Stomach (tissue), 9 donors: ENCODE results near the gene CCDC157. TPM values are rescaled to one million over a fixed set of nuclear protein-coding genes. Genes with fewer than 3 reads are reported as not detected.

Experiments
- DNase-seq, 2 donors: peaks; one replicate each; pipeline versions ENCODE4 v3.0.0 to v3.0.0-alpha.2; 2013 to 2019
- H3K27ac ChIP-seq, 5 donors: fragments of 200-600 bp in 4 of 5; sonication (generic) in 4 of 5; one replicate each; pipeline ENCODE4 v1.5.1; 2013 to 2019; ENCODE audit warnings: mild to moderate bottlenecking in 1 of 5, moderate library complexity in 1 of 5
- H3K27me3 ChIP-seq, 3 donors: fragments of 200-600 bp; sonication (generic); one replicate each; pipeline ENCODE4 v1.5.1; 2017 to 2019; ENCODE audit warnings: mixed run types in 1 of 3
- H3K36me3 ChIP-seq, 4 donors: fragments of 200-600 bp; sonication (generic); 1 replicate in 3 of 4; 2 replicates in 1 of 4; pipeline ENCODE4 v1.5.1; 2016 to 2019
- H3K4me1 ChIP-seq, 4 donors: fragments of 200-600 bp; sonication (generic); one replicate each; pipeline ENCODE4 v1.5.1; 2016 to 2019
- H3K4me3 ChIP-seq, 4 donors: fragments of 200-600 bp; sonication (generic) in 3 of 4; one replicate each; pipeline ENCODE4 v1.5.1; 2016 to 2019; ENCODE audit warnings: mild to moderate bottlenecking in 1 of 4
- H3K9me3 ChIP-seq, 4 donors: fragments of 200-600 bp; sonication (generic); one replicate each; pipeline ENCODE4 v1.5.1; 2016 to 2019
- CTCF ChIP-seq, 7 experiments: fragments of 450-650 bp in 4 of 7; fragments of 200-600 bp in 3 of 7; sonication (generic) in 3 of 7; IDR thresholded peaks; one replicate each; pipeline ENCODE4 v1.5.1; 2016 to 2019; ENCODE audit warnings: antibody characterized with exemption in 7 of 7, control low read depth in 2 of 7, mild to moderate bottlenecking in 1 of 7
- EP300 ChIP-seq: sonication (generic); formaldehyde crosslinking; IDR thresholded peaks from one replicate; pipeline ENCODE4 v1.6.1; 2017; ENCODE audit warnings: antibody characterized with exemption
- POLR2A ChIP-seq, 4 donors: fragments of 450-650 bp; IDR thresholded peaks; one replicate each; pipeline ENCODE4 v1.6.1; 2016; ENCODE audit warnings: antibody characterized with exemption in 4 of 4, control low read depth in 2 of 4, mild to moderate bottlenecking in 1 of 4, moderate library complexity in 1 of 4
- POLR2AphosphoS5 ChIP-seq, 3 donors: sonication (generic); formaldehyde crosslinking; IDR thresholded peaks; one replicate each; pipeline ENCODE4 v1.6.1; 2016; ENCODE audit warnings: antibody characterized with exemption in 3 of 3
- WGBS, 5 donors: extraction: QIAGEN DNeasy Blood & Tissue Kit in 3 of 5; methylation state at CpG; one replicate each; pipeline versions ENCODE4 v1.1.5 to v1.1.7; 2013 to 2018; 5-methylcytosine and 5-hydroxymethylcytosine counted together
- intact Hi-C: fragments of 100-400 bp; cut with DNase I; formaldehyde crosslinking; loops from one replicate; pipeline ENCODE4 v1.15.1; 2023; ENCODE audit warnings: low total_unique reads
- polyA plus RNA-seq, 3 donors: library from polyadenylated mRNA; stranded (reverse); fragments of 200-250 nt; gene quantifications; one replicate each; pipeline ENCODE4 v1.2.3, GENCODE V29; 2013
- total RNA-seq, 5 donors: library from RNA; depleted of rRNA; stranded (reverse); fragments of >200 nt; gene quantifications; one replicate each; pipeline versions ENCODE4 v1.1.0 to v1.2.3, GENCODE V29; 2014 to 2016
- donor health status: healthy with polysubstance abuse.
- donor health status: Bipolar disorder and iron deficiency.
- donor health status: healthy.

Gene CCDC157
- total and polyA plus RNA-seq, 8 donors: 0.73 to 9.0 (median 2.2) TPM; not detected in 1

DNA sequence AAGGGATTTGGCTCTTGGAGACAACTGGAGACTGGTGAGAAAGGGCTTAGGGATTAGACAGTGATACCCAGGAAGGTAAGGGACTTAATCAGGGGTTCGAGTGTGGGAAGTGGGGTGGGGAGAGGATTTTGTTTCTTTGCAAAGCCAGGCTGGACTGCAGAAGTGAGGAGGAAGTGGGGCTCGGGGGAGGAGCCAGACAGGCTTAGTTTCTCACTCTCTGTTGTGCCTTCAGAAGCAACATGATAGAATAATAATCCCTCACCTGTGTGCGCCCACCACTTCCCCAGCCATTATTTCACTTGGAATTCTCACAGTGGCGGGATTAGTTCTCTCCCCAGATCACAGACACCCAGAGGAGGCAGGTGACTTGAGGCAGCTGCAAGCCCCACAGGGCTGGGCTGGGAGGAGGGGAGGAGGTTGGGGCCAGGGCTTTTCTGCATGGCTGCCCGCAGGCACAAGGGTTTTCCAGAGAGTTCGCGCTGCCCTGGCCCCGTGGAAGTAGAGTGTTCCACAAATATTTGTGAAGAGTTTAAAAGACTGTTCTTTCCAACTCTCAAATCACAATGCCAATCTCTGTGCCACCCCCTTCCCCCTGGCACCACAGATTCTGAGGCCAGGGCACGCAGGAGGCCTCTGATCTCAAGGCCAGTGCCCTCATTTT, 36.0 kb downstream of the CCDC157 start:
- Histone ChIP-seq H3K9me3 (no peaks in the 10 kb centered on the region), H3K36me3 (no peaks in the 10 kb centered on the region), H3K4me1 (peaks cover 14 to 33% (median 25%) of the 10 kb centered on the region in 4 donors), H3K4me3 (no peak overlapping the region), H3K27ac (peak overlapping the region in 1 of 5 donors; percentile 16), H3K27me3 (peaks cover 0 to 23% (median 7%) of the 10 kb centered on the region in 3 donors)
- TF ChIP-seq POLR2AphosphoS5 (IDR thresholded peaks at IDR 0.05): no peak
- no peak for TF ChIP-seq CTCF (IDR thresholded peaks at IDR 0.05)
- no peak for TF ChIP-seq EP300
- no peak for TF ChIP-seq POLR2A (IDR thresholded peaks at IDR 0.05)
- peak; percentile 31 to 32 for DNase-seq
- intact Hi-C loops: loop anchor here (5.0 kb wide), 2 partner anchors 35 to 95 kb away; partner anchors contain the start of gene MTFP1
- WGBS, 5 donors: 35 to 56% (median 44%) methylated on average over 9 of the region's 9 CpGs

DNA sequence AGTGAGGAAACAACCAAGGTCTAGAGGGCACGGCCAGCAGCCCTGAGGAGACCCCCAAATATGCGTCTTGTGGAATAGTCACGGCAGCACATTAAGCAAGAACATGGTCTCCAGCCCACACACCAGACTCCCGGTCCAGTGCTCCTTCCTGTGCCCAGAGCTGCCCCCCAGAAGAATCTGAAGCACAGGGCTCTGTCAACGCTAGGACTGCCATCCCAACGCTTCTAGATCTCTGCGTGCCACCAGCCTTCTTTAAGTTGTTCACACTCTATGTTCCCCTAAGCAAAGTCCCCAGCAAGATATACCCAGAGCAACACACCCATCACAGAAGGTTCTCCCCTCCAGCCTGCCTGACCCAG, 36.5 kb downstream of the CCDC157 start:
- H3K36me3 ChIP-seq: no peaks in the 10 kb centered on the region
- H3K27me3 ChIP-seq: peaks cover 0 to 27% (median 9%) of the 10 kb centered on the region in 3 donors
- H3K4me3 ChIP-seq: no peak overlapping the region
- H3K4me1 ChIP-seq: peaks cover 19 to 37% (median 30%) of the 10 kb centered on the region in 4 donors
- DNase-seq: no peak
- WGBS, 5 donors: 71 to 80% (median 75%) methylated on average over 7 of the region's 7 CpGs
- TF ChIP-seq EP300 (no peak), CTCF (IDR thresholded peaks at IDR 0.05) (no peak), POLR2AphosphoS5 (IDR thresholded peaks at IDR 0.05) (no peak), POLR2A (IDR thresholded peaks at IDR 0.05) (no peak)
- H3K27ac ChIP-seq: peak overlapping the region in 1 of 5 donors; percentile 16
- intact Hi-C loops: loop anchor here (5.0 kb wide), 2 partner anchors 34 to 94 kb away; partner anchors contain the start of gene MTFP1
- no peaks in the 10 kb centered on the region for H3K9me3 ChIP-seq

- Histone ChIP-seq H3K4me1 (peaks cover 24 to 42% (median 34%) of the 10 kb centered on the region in 4 donors), H3K4me3 (no peak overlapping the region), H3K27ac (no peak overlapping the region), H3K27me3 (peaks cover 0 to 29% (median 9%) of the 10 kb centered on the region in 3 donors), H3K9me3 (no peaks in the 10 kb centered on the region), H3K36me3 (no peaks in the 10 kb centered on the region)
- no peak for DNase-seq
- TF ChIP-seq EP300 (no peak), CTCF (IDR thresholded peaks at IDR 0.05) (no peak), POLR2A (IDR thresholded peaks at IDR 0.05) (no peak)
- intact Hi-C loops: loop anchor here (5.0 kb wide), 2 partner anchors 33 to 93 kb away; partner anchors contain the start of gene MTFP1
- WGBS, 5 donors: 77 to 83% (median 79%) methylated on average over 2 to 3 of the region's 3 CpGs
Measured at GRCh38 chr22:30393885-30394284, 37.1 kb downstream of the CCDC157 start.

DNA sequence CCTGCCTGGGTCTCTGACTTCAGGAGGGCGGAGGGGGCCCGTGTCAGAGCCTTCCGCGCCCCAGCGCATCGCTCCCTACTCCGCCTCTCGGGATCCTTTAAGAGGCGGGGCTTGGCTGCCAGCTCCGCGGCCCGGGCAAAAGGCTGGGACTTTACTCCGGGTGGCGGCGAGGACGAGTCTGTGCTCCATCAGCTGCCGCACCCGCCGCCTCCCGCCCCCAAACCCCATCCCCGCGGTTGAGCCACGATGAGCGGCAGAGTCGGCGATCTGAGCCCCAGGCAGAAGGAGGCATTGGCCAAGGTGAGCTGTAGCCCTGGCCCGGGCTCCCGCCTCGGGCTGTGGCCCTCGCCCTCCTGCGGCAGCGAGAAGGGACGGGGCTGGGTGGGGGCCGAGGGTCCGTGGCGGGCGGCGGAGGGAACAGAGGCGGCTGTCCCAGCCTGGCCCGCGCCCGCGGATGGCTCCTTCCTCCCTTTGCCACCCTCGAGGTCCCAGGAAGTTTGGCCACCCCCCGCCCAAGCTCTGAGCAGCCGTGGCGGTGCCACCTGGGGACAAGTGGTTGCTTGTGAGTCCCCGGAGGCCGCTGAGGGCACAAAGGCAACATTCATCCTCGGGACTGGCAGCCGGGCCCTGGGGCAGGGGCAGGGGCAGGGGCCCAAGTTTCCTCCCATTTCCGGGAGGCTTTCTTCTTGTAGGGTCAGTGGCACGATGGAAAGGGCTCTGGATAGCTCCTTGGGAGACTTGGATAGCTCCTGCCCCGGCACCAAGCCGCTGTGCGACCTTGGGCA, 40.3 kb downstream of the CCDC157 start, which contains the start of gene SEC14L2:
Gene SEC14L2, plus strand, starts transcription at position 148 of the 785 bp plus-strand sequence. Its CDS starts 99 bp downstream, at position 247.
- Histone ChIP-seq H3K27ac (peak within 1 kb of the TSS; percentile 50 to 82 (median 69)), H3K36me3 (peaks cover 0 to 3% (median 0%) of the 10 kb centered on the region in 4 donors), H3K4me3 (peak within 1 kb of the TSS; percentile 69 to 78 (median 76)), H3K27me3 (peaks cover 0 to 29% (median 9%) of the 10 kb centered on the region in 3 donors), H3K4me1 (peaks cover 27 to 47% (median 36%) of the 10 kb centered on the region in 4 donors), H3K9me3 (no peaks in the 10 kb centered on the region)
- peak; percentile 79 to 84 for DNase-seq
- intact Hi-C loops: no loop called here
- WGBS, 5 donors: 0 to 5% (median 1%) methylated on average over 12 to 56 of the region's 56 CpGs
- TF ChIP-seq EP300 (no peak), POLR2AphosphoS5 (IDR thresholded peaks at IDR 0.05) (peak; percentile 5 to 58 (median 29))
